ENCODE data around the gene P3H3.

Gene P3H3

GRCh38 chr12:6827982-6828780 is at the start of gene P3H3:
Gene P3H3, plus strand, starts transcription at chr12:6828407. Its CDS starts 34 bp downstream, at chr12:6828441.
- DNase-seq (ENCODE audit: low read depth) = no peak

- DNase-seq (ENCODE audit: low read depth) = peak; percentile 85
Measured at GRCh38 chr12:6778574-6779550, 49.3 kb upstream of the P3H3 start.

GRCh38 chr12:6779708-6780432 is 48.3 kb upstream of the P3H3 start:
- no peak for DNase-seq (ENCODE audit: low read depth)

- DNase-seq (ENCODE audit: low read depth) = no peak
Measured at GRCh38 chr12:6780573-6780972, 47.6 kb upstream of the P3H3 start.

- no peak for DNase-seq (ENCODE audit: low read depth)
Measured at GRCh38 chr12:6782119-6782518, 46.1 kb upstream of the P3H3 start.

- no peak for DNase-seq (ENCODE audit: low read depth)
Measured at GRCh38 chr12:6782850-6783566, 45.2 kb upstream of the P3H3 start.

- no peak for DNase-seq (ENCODE audit: low read depth)
Measured at GRCh38 chr12:6783828-6784227, 44.4 kb upstream of the P3H3 start.

- DNase-seq (ENCODE audit: low read depth) = no peak
Measured at GRCh38 chr12:6784296-6784695, 43.9 kb upstream of the P3H3 start.

- DNase-seq (ENCODE audit: low read depth) = no peak
Measured at GRCh38 chr12:6784761-6785160, 43.4 kb upstream of the P3H3 start.

GRCh38 chr12:6786416-6787094 is 41.7 kb upstream of the P3H3 start:
- no peak for DNase-seq (ENCODE audit: low read depth)

- no peak for DNase-seq (ENCODE audit: low read depth)
Measured at GRCh38 chr12:6787309-6787708, 40.9 kb upstream of the P3H3 start.

GRCh38 chr12:6788972-6789924 is 39.0 kb upstream of the P3H3 start, which contains the start of gene CD4:
Gene CD4, plus strand, starts transcription at chr12:6789528. Its CDS starts 10,611 bp downstream, at chr12:6800139.
- no peak for DNase-seq (ENCODE audit: low read depth)

GRCh38 chr12:6790496-6791150 is 37.6 kb upstream of the P3H3 start:
- no peak for DNase-seq (ENCODE audit: low read depth)

- no peak for DNase-seq (ENCODE audit: low read depth)
Measured at GRCh38 chr12:6791931-6792520, 36.2 kb upstream of the P3H3 start.

- no peak for DNase-seq (ENCODE audit: low read depth)
Measured at GRCh38 chr12:6792522-6793201, 35.5 kb upstream of the P3H3 start.

- DNase-seq (ENCODE audit: low read depth) = no peak
Measured at GRCh38 chr12:6795088-6795487, 33.1 kb upstream of the P3H3 start.

GRCh38 chr12:6796576-6796975 is 31.6 kb upstream of the P3H3 start:
- DNase-seq (ENCODE audit: low read depth) = no peak

GRCh38 chr12:6799147-6799546 is 29.1 kb upstream of the P3H3 start:
- DNase-seq (ENCODE audit: low read depth) = no peak

Measured in activated gamma-delta T cell treated with anti-CD3 and anti-CD28 coated beads, Interleukin-2, amount 50 U/mL, for 16 hours (primary cell).